Measurements from ENCODE around the gene KRTAP10-4. TPM values are rescaled to one million over a fixed set of nuclear protein-coding genes. Genes with fewer than 3 reads are reported as not detected.

Gene KRTAP10-4
- total RNA-seq = not detected in 2 replicates

GRCh38 chr21:44573630-44574456 is at the start of gene KRTAP10-4:
TSS of gene KRTAP10-4 (plus strand) at chr21:44573729. CDS start at chr21:44573759, 30 bp downstream.

GRCh38 chr21:44539991-44540666 is 33.4 kb upstream of the KRTAP10-4 start, which contains the start of gene KRTAP10-1:
TSS of gene KRTAP10-1 (minus strand) at chr21:44540195. CDS start at chr21:44540150, 45 bp downstream.

GRCh38 chr21:44551340-44551961 is 22.1 kb upstream of the KRTAP10-4 start, which contains the start of gene KRTAP10-2:
TSS of gene KRTAP10-2 (minus strand) at chr21:44551505. CDS start at chr21:44551458, 47 bp downstream.

GRCh38 chr21:44558695-44559094 is 14.8 kb upstream of the KRTAP10-4 start, which contains the start of gene KRTAP10-3:
TSS of gene KRTAP10-3 (minus strand) at chr21:44558795. CDS start at chr21:44558715, 80 bp downstream.

GRCh38 chr21:44580231-44580821 is 6.8 kb downstream of the KRTAP10-4 start, which contains the start of gene KRTAP10-5:
TSS of gene KRTAP10-5 (minus strand) at chr21:44580604. CDS start at chr21:44580578, 26 bp downstream.

GRCh38 chr21:44592446-44593311 is 19.1 kb downstream of the KRTAP10-4 start, which contains the start of gene KRTAP10-6:
TSS of gene KRTAP10-6 (minus strand) at chr21:44592505. CDS start at chr21:44592484, 21 bp downstream.

GRCh38 chr21:44600118-44600978 is 26.8 kb downstream of the KRTAP10-4 start, which contains the start of gene KRTAP10-7:
TSS of gene KRTAP10-7 (plus strand) at chr21:44600597. CDS start at chr21:44600622, 25 bp downstream.

GRCh38 chr21:44612029-44612486 is 38.5 kb downstream of the KRTAP10-4 start, which contains the start of gene KRTAP10-8:
TSS of gene KRTAP10-8 (plus strand) at chr21:44612079. CDS start at chr21:44612101, 22 bp downstream.

Other genes with a start within 250 kb of the KRTAP10-4 start
- 6.2 and 6.9 TPM in 2 replicates for gene CFAP410, start 234.3 kb upstream of the KRTAP10-4 start, total RNA-seq
- under 0.01 TPM in 1 of 2 replicates, not detected in the other for gene TRPM2, start 220.1 kb upstream of the KRTAP10-4 start, total RNA-seq
- 0.78 and 0.89 TPM in 2 replicates for gene LRRC3, start 118.2 kb upstream of the KRTAP10-4 start, total RNA-seq
- gene KRTAP10-1, start 33.5 kb upstream of the KRTAP10-4 start, total RNA-seq = not detected in 2 replicates
- not detected in 2 replicates for gene KRTAP10-2, start 22.2 kb upstream of the KRTAP10-4 start, total RNA-seq
- gene KRTAP10-3, start 14.9 kb upstream of the KRTAP10-4 start, total RNA-seq = not detected in 2 replicates
- not detected in 2 replicates for gene KRTAP10-5, start 6.9 kb downstream of the KRTAP10-4 start, total RNA-seq
- not detected in 2 replicates for gene KRTAP10-6, start 18.8 kb downstream of the KRTAP10-4 start, total RNA-seq
- not detected in 2 replicates for gene KRTAP10-7, start 26.9 kb downstream of the KRTAP10-4 start, total RNA-seq
- gene KRTAP10-8, start 38.4 kb downstream of the KRTAP10-4 start, total RNA-seq = not detected in 2 replicates
- not detected in 2 replicates for gene KRTAP10-9, start 53.4 kb downstream of the KRTAP10-4 start, total RNA-seq
- not detected in 2 replicates for gene KRTAP10-10, start 63.6 kb downstream of the KRTAP10-4 start, total RNA-seq
- gene KRTAP10-11, start 72.7 kb downstream of the KRTAP10-4 start, total RNA-seq = not detected in 2 replicates
- not detected in 2 replicates for gene KRTAP12-4, start 80.9 kb downstream of the KRTAP10-4 start, total RNA-seq
- not detected in 2 replicates for gene KRTAP12-3, start 84.2 kb downstream of the KRTAP10-4 start, total RNA-seq
- not detected in 2 replicates for gene KRTAP12-2, start 93.2 kb downstream of the KRTAP10-4 start, total RNA-seq
- gene KRTAP12-1, start 108.4 kb downstream of the KRTAP10-4 start, total RNA-seq = not detected in 2 replicates
- not detected in 2 replicates for gene KRTAP10-12, start 123.4 kb downstream of the KRTAP10-4 start, total RNA-seq
- gene TSPEAR, start 137.8 kb downstream of the KRTAP10-4 start, total RNA-seq = not detected in 2 replicates
- gene UBE2G2, start 228.1 kb downstream of the KRTAP10-4 start, total RNA-seq = 64.4 and 85.2 TPM in 2 replicates
- 65.6 and 93.1 TPM in 2 replicates for gene SUMO3, start 244.3 kb downstream of the KRTAP10-4 start, total RNA-seq

All from smooth muscle cell of the umbilical artery (primary cell).